GM18502 (cell line): ENCODE data around the gene SFSWAP.
"Not testable (repeated sequence)": the region's sequence is repeated elsewhere in the genome, so short reads cannot be mapped to it uniquely, and the experiment has no call there.

Source experiments
- ATAC-seq: cut with Tn5 transposase; IDR thresholded peaks from one replicate; pipeline ENCODE4 v1.9.1; 2021; ENCODE audit warnings: mild to moderate bottlenecking; ENCODE audit not compliant: unreplicated experiment, poor library complexity

The SFSWAP gene

DNA sequence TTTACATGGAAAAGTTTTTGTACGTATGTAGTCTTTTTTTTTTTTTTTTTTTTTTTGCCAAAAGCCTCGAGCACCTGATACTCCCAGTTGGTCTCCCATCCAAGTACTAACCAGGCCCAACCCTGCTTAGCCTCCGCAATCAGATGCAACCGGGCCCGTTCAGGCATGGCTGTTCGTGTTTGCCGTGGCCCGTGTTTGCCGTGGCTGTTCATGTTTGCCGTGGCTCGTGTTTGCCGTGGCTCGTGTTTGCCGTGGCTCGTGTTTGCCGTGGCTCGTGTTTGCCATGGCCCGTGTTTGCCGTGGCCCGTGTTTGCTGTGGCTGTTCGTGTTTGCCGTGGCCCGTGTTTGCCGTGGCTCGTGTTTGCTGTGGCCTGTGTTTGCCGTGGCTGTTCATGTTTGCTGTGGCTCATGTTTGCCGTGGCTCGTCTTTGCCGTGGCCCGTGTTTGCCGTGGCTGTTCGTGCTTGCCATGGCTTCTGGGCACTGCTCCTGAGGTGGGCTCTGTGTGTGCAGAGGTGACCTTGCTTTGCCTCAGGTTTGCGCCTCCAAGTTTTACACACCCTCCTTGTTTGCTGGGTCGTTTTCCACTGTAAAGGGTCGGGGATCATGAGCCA is 90.5 kb downstream of the SFSWAP start:
- ATAC-seq = no peak

DNA sequence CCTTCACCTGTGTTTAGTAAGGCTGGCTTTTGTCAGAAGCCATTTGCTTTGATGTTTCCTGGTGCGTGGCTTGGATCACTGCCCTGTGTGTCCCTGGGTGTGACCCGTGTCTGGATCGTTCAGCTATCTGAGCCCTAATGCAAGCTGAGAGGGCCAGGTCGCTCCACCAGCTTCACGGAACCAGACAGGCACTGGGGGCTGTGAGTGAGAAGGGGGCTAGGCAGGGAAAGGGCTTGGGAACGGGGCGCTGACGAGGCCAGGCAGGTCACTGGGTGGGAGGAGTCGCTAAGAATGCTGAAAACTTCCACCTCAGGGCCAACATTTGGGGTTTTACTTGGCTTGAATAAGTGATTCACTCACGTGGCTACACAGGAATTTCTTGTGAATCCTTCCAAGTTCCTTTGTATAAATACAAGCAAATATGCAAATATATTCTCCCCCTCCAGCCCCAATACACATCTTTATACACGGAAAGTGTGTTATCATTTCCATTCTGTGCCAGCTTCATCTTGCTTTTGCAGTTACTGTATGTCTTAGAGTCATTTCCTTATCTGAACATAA is 93.2 kb downstream of the SFSWAP start:
- no peak for ATAC-seq

DNA sequence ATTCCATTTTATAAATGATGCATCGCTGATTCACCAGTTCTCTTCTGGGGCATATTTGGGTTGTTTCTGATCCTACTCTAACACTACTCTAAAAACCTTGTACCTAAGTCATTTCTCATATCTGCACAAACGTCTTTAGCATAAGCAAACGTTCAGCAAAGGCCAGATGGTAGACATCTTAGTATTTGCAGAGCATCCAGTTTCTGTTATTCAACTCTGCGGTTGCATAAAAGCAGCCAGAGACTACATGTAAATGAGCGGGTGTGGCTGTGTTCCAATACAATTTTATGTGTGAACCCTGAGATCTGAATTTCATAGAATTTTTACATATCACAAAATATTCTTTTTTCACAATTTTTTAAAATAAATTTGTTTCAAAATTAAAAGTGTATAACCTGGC is 94.5 kb downstream of the SFSWAP start:
- no peak for ATAC-seq

DNA sequence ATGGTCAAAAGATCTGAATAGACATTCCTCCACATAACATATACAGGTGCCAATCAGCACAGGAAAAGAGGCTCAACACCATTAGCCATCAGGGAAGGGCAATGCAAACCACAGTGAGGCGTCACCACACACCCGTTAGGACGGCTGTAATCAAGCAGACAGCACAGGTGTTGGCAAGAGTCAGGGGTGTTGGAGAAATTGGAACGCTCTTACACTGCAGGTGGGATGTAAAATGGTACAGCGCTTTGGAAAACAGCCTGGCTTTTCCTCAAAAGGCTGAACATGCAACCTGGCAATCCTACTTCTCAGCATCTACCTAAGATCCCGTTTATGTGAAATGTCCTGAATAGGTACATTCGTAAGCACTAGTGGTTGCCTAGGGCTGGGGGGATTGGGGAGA is 95.8 kb downstream of the SFSWAP start:
- ATAC-seq = no peak

DNA sequence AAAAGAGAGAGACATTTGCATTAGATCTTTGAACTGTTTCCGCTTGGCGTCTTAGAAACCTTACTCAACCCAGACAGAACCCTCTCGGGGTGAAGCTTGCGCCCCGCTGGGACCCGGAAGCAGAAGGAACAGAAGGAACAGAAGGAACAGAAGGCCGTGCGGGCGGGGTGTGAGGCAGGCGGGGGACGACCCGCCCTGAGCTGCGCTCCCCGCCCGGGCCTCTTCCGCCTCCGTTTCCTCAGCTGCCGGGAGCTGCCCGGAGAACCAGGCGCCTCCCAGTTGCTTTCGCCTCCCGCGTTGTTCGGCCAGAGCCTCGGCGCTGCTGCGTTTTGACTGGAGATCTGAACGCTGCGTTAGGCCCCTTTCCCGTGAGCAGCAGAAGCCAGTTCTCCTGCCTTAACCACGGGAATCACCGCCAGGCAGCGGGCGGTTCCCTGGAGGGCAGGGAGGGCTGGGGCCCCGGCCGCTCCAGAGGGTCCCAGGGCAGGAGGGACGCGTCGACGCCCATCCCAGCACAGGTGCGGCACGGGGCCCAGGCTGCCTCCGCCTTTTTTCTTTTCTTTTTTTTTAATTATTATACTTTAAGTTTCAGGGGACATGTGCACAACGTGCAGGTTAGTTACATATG is 98.0 kb downstream of the SFSWAP start:
- ATAC-seq = no peak

DNA sequence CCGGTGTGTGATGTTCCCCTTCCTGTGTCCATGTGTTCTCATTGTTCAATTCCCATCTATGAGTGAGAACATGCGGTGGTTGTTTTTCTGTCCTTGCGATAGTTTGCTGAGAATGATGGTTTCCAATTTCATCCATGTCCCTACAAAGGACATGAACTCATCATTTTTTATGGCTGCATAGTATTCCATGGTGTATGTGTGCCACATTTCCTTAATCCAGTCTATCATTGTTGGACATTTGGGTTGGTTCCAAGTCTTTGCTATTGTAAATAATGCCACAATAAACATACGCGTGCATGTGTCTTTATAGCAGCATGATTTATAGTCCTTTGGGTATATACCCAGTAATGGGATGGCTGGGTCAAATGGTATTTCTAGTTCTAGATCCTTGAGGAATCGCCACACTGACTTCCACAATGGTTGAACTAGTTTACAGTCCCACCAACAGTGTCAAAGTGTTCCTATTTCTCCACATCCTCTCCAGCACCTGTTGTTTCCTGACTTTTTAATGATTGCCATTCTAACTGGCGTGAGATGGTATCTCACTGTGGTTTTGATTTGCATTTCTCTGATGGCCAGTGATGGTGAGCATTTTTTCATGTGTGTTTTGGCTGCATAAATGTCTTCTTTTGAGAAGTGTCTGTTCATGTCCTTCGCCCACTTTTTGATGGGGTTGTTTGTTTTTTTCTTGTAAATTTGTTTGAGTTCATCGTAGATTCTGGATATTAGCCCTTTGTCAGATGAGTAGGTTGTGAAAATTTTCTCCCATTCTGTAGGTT is 98.8 kb downstream of the SFSWAP start:
- not testable (repeated sequence) for ATAC-seq

DNA sequence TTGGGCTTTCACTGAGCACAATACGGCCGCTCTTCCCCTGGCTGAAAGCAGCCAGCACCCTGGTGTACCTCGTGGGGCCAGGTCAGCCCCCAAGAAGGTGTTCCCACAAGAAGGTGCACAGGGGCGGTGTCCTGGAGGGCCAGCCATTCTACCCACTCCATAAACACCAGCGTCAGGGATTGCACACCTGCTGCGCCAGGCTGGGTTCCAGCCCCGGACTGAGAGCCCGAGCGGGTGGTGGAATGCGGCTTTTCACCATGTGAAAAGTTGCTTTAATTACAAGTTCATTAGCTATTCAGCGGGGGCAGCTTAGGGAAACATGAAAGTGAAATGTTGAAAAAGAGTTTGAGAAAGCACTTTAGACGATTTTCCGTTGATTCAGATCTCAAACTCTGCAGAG is 99.8 kb downstream of the SFSWAP start:
- no peak for ATAC-seq

DNA sequence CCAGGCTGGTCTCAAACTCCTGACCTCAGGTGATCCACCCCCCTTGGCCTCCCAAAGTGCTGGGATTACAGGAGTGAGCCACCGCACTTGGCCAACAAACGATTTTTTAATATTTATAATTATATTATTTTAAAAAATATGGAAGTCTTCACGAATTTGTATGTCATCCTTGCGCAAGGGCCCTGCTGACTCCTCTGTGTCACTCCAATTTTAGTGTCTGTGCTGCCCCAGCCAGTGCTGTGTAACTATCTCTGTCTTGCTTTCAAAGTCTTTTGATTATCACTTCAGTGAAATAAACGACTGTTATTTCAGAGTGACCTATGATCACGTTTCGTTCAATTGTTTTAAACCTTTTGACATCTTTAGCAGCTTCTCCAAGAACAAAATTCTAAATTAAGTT is 104.2 kb downstream of the SFSWAP start:
- no peak for ATAC-seq

DNA sequence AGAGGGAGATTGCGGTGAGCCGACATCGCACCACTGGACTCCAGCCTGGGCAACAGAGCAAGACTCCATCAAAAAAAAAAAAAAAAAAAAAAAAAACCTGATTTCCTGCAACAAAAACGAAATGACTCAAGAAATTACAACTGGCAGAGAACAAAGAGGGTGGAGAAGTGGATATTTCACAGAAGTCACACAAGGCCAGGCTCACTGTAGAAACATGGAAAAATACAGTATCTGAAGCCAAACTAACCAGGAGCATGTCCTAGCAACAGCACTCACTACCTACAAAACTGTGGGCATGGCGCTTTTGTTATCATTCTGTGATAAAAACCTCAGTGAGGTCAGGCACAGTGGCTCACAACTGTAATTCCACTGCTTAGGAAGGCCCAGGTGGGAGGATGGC is 105.6 kb downstream of the SFSWAP start:
- no peak for ATAC-seq

DNA sequence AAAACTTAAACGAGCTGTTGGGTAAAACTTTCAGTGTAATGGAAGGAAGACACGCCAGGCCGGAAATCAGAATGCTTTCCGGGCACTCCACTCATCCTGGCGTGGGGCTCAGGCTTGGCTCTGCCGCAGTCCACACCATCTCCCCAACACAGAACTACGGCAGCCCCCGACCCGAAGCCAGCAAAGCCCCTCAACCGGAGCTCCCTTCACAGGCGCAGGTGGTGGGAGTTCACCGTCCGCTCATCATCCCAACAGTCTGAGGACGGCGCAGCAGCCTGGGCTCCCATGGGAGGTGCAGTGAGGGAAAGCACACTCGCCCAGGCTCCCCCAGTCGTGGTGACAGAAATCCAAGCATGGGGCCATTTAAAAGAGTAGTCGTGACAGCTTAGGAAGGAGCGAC is 106.4 kb downstream of the SFSWAP start:
- no peak for ATAC-seq

DNA sequence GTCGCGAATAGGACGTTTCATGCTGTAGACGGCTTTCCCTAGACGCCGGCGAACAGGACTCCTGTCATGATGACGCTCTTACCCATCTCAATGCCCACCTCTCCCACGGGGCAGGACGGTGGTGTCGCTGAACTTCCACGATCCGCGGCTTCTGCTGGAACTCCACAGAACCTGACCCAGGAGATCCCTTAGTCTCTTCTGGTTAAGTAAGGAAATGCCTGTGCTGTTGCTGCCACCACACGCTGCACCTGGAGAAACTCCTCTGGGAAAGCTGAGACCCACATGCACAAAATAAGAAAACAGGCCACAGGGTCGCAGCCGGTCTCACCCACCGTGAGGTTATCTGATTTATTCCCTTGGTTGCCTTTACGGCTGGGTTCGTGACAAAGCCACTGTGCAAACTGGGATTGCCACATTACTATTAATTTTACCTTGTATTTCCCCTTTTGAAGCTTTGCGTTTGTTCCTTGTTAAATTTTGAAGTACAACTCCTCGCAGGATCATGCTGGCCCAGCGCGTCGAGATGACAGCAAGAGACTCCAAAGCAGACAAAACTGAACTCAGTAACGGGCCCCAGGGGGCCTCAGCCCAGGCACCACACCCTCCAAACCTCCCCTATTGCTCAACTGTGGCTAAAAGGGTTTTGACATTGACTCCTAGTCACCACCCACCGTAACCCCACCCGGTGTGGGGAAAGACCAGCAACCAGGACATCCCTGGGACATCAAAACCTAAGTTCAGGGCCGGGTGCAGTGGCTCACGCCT is 108.1 kb downstream of the SFSWAP start:
- no peak for ATAC-seq

DNA sequence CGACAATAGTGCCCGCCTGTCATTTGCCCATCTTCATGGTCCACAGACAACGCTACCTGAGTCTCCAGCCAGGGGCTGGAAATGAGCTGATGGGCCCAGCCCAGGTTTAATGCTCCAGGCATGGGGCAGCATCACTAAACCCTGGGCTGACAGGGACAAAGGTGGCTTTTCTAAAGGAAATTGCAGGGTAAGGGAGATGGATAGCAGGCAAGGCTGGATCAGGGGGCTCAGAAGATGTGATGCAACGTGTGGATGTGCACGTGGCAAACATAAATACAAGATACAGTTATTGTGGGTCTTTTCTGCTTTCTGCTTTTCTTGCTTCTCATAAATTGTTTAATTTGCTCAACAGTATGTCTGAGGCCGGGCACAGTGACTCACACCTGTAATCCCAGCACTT is 113.6 kb downstream of the SFSWAP start:
- ATAC-seq = no peak

DNA sequence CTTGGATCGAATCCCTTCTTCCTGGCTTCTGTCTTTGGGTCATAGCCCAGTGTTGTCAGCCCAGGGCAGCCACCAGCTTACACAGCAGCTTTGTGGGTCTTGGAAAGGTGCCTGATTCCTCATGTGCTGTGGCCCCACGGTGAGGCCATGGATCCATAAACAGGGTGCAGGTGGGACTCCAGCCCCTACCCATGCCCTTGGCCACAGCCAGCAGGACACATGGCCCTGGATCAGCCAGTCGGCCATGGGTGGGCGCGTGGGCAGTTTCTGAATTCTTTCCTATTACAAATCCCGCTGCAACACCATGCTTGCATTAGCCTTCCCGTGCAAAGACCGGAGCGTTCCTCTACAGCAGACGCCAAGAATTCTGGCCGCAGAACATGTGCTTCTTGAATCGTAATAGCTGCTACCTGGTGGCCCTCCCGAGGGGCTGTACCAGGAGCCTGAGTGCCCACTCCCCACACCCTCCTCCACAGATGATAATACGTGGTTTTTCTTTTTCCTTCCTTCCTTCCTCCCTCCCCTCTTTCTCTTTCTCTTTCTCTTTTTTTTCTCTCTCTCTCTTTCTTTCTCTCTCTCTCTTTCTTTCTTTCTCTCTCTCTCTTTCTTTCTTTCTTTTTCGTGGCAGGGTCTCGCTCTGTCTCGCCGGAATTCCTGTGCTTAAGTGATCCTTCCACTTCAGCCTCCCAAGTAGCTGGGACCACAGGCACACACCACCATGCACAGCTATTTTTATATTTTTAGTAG is 114.4 kb downstream of the SFSWAP start:
- no peak for ATAC-seq

DNA sequence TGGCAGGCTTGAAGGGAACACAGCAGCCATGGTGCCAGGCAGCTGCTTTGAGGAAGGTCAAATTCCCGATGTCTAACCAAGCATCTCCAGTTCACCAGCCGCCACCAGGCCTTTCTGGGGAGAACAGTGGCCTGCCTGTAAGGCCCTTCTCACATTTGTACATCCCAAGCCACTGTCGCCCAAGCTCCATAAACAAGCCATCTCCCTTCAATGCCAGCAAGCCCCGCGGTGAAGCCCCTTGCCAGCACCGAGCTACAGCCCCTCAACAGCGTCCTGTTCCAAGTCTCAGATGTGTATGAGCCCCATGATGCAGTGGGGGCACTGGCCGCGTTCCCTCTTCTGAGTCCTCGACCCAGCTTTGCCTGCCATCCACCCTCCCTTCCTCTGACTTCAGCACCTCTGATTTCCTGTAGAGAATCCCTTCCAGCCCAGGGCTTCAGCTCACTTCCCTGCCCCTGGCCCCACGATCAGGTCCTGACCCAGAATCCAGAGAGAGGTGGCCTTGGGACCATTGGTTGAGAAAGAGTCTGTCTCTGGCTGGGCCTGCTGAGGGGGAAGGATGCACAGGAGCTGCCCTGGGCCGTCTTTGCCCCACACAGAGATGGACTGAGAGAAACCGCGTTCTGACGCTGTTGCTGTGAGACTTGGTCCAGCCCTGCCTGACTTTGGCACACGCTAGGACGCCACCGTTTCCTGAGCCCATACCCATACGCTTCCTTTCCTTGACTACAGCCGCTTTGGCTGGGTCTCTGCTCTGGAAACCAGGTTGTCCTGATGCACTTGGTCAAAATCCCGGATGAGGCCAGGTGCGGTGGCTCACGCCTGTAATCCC is 115.4 kb downstream of the SFSWAP start:
- ATAC-seq = no peak

DNA sequence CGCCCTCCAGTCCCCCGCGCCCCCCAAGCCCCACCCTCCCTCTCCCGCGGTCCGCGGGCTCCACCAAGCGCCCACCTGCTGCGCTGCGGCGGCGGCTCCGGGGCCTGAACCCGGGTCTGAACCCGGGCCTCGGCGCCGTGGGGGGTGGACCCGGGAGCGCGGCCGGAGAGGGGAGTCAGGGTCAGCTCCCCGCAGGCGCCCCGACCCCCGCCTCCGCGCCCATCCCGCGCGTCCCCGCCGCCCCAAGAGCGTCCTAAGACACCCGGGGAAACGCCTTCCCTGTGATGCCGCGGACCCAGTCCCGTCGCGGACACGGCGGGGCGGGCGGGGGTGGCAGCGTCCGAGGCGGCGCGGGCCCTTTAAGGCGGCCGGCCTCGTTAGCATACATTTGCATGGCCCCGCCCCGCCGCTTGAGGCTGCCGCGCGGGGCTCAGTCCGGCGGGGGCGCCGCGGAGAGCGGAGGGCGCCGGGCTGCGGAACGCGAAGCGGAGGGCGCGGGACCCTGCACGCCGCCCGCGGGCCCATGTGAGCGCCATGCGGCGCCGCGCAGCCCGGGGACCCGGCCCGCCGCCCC is 117.2 kb downstream of the SFSWAP start, which contains the start of gene MMP17:
Gene MMP17 (plus strand): TSS at position 433 of the 574 bp plus-strand sequence. CDS start 102 bp downstream, at position 535.
- ATAC-seq = peak; percentile 57

DNA sequence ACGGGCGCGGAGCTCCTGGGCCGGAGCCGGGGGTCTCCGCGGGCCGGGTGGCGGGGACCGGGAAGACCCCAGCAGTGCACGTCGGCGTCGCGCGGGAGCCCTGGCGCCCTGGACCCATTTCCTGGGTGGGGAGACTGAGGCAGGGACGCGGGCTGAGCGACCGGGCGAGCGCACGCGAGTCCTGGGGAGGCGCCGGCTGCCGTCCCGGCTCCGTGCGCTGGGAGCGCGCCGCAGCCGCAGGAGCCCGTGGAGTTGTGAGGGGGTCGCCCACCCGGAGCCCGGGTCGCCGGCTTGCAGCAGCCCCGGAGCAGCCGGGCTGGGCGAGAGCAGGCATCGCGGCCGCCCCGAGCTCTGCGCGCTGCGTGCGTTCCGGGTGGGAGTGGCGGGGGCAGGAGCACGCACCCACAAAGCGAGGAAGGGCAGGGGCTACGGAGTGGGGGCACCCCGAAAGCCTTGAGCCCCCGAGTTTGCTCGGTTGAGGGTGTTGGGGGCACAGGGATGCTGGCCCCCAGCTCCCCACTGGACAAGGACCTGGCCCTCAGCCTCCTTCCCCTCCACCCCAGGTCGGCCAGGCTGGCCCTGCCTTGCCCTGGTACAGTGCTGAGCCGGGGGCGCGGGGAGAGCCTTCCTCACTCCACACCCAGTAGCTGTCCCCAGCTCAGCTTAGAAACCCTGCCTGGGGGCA is 117.9 kb downstream of the SFSWAP start:
- ATAC-seq = no peak

DNA sequence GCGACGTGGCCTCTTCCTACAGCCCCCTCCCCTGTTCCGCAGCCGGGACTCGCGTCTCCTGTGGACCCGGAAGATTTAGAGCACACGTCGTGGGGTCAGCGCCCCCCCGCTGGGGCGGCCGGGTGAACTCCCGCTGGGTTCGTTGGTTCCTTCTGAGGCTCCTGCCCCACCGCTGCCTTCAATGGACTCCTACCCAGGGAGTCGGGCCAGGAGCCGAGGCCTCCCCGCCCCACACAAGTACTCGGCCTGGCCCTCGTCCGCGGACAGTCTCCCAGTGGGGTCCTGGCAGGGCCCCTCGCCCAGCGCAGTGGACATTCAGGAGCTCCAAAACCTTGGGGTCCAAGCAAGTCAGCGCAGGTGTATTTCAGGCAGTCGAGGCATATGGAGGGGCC is 118.5 kb downstream of the SFSWAP start:
- ATAC-seq = no peak

DNA sequence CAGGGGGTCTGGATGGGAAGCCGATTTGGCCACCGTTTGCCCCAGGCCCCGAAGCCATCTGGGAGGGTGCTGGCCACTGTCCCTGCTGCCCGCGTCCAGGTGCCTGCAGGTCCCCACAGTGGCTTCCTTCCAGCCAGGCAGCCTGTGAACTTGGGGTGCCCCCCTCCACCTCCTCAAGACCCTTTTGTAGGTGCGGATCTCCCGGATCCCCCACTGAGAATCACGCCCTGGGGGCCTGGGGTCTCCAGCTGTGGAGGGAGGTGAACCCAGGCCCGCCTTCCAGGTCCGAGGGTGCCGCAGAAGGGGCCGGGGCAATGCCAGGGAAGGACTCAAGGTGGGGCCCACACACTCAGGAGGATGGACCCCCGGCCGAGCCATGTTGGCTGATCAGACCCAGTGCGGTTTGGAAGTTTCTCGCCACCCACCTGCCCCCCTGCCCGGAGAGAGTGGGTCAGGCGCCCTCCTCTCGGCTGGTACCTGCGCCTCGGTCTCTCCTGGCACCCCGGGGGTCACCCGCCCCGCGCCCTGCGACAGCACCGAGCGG is 119.0 kb downstream of the SFSWAP start:
- ATAC-seq = no peak
